ENCODE results near the gene TMEM150B.

- TF ChIP-seq CTCF (IDR thresholded peaks at IDR 0.05) (no peak), POLR2A (IDR thresholded peaks at IDR 0.05) (no peak)
These were observed 40.8 kb upstream of the TMEM150B start for GRCh38 chr19:55365964-55366363.
